SK-N-MC (cell line): Measurements from ENCODE around the gene IGLL5.

Experiments used
- EZH2 ChIP-seq: fragments of 200-600 bp; sonication (generic); IDR thresholded peaks from one replicate; pipeline ENCODE4 v1.6.1; 2017; ENCODE audit warnings: antibody characterized with exemption
- POLR2AphosphoS5 ChIP-seq: IDR thresholded peaks from 2 replicates; pipeline ENCODE4 v1.6.1; 2012; ENCODE audit warnings: mild to moderate bottlenecking, low read depth, low read length, borderline replicate concordance

GRCh38 chr22:22840780-22841179, 46.8 kb upstream of the IGLL5 start:
- TF ChIP-seq EZH2, result no peak
- TF ChIP-seq POLR2AphosphoS5, result no peak
